DMS79 treated with DMSO at 0.1 percent for 48 hours (cell line): ENCODE results near the gene ASB1.

Experiments used
- DNase-seq: peaks from one replicate; lab custom pipeline; 2025; lab: John Stamatoyannopoulos, UW

Gene ASB1

GRCh38 chr2:238445409-238446190, 18.9 kb downstream of the ASB1 start:
- no peak for DNase-seq

- DNase-seq = no peak
These were observed 19.6 kb downstream of the ASB1 start for GRCh38 chr2:238446371-238446770.

- DNase-seq = no peak
These were observed 21.6 kb downstream of the ASB1 start for GRCh38 chr2:238448031-238448955.

- no peak for DNase-seq
These were observed 22.5 kb downstream of the ASB1 start for GRCh38 chr2:238449241-238449640.

DNA sequence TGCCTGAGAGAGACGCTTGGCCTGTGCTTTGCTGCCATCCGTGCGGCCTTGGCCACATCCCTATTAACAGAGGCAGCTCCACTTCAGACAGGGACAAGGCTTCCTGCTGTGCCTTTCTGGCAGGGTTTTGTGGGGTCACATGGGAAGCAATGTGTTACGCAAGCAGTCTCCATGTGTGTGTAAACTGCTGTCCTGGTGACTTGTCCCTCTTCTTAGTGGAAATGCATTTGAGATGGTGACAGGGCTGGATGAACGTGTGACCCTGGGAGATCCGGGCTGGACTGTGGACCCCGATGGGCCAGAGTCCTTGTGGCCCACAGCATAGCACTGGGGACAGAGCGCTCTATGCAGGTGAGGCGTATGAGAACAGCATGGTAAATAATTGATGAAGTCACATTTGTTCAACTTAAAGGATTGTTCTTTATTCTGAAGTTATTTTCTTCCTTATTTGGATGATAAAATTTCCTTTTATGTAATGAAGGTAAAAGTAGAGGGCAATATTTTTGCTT, 23.2 kb downstream of the ASB1 start:
- DNase-seq = no peak

- no peak for DNase-seq
These were observed 23.7 kb downstream of the ASB1 start for GRCh38 chr2:238450440-238450861.

DNA sequence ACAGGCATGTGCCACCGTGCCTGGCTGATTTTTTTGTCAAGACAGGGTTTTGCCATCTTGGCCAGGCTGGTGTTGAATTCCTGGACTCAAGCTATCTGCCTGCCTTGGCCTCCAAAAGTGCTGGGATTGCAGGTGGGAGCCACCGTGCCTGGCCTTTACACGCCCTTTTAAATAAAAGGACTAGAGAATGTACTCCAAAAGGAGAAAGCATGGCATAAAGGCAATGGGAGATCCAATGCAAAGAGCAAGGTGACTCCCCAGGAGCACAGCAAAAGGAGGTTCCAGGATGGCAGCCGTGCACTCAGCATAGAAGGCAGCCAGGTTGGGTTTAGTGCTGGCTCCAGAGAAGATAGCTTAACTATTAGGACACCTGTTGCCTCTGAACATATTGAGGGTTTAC, 27.1 kb downstream of the ASB1 start:
- no peak for DNase-seq

DNA sequence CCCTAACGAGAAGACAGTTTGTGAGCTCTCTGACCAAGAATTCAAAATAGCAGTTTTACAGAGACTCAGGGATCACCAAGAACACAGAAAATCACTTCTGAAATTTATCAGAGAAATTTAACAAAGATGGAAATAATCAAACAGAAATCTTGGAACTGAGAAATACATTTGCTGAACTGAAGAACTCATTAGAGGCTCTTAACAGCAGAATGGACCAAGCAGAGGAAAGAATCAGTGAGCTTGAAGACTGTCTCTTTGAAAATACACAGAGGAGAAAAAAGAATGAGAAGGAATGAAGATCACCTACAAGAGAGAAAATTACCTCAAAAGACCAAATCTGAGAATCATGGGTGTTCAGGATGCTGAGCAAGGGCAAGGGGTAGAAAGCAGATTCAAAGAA, 29.7 kb downstream of the ASB1 start:
- DNase-seq = no peak

GRCh38 chr2:238456970-238457926, 30.5 kb downstream of the ASB1 start:
- DNase-seq = no peak

DNA sequence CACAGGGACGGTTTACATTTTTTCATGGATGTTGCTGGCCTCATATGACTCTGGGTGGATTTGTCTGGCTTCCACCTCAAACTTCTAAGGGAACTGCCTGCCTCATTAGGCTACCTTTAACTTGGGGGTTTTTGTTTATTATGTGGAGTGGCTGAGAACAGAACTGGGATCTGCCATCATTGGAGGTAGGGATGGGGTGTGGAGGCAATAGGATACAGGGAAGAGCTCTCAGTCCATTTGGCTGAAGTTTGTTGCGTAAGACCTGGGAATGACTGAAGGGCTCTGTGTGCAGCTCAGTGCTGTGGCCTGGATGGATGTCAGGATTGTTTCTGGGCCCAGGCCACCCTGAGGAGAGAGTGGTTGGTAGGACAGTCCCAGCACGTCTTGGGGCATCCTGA, 31.2 kb downstream of the ASB1 start:
- DNase-seq = no peak

DNA sequence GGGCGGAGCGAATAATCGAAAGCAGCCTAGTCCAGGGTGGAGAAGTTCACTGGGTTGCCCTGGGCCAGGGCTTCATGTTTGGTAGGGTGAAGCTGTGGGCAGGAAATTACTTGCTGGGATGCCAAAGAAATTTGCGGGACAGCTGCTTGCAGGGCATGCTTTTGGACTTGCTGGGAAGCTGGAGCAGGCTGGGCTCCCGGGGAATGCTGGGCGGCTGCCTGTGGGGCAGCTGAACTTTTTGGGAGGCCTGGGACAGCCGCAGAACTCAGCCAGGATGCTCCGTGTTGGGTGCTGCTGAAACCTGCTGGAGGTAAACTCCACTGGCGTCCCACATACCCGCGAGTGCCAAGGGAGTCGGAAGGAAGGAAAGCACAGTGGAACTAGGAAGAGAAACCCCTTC, 31.9 kb downstream of the ASB1 start:
- DNase-seq = no peak

- peak; percentile 16 for DNase-seq
These were observed 32.4 kb downstream of the ASB1 start for GRCh38 chr2:238459081-238459629.

- DNase-seq = no peak
These were observed 34.3 kb downstream of the ASB1 start for GRCh38 chr2:238461051-238461450.

- no peak for DNase-seq
These were observed 34.8 kb downstream of the ASB1 start for GRCh38 chr2:238461491-238461890.

DNA sequence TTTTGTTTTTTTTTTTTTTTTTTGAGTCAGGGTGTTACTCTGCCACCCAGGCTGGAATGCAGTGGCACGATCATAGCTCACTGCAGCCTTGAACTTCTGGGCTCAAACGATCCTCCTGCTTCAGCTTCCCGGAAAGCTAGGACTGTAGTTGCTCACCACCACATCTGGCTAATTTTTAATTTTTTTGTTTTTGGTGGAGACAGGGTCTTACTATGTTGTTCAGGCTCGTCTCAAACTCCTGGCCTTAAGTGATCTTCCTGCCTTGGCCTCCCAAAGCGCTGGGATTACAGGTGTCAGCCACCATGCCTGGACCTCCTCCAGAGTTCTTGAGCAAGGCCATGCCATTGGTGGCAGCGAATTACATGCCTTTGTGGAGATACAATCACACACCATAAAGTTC, 35.2 kb downstream of the ASB1 start:
- DNase-seq = no peak

DNA sequence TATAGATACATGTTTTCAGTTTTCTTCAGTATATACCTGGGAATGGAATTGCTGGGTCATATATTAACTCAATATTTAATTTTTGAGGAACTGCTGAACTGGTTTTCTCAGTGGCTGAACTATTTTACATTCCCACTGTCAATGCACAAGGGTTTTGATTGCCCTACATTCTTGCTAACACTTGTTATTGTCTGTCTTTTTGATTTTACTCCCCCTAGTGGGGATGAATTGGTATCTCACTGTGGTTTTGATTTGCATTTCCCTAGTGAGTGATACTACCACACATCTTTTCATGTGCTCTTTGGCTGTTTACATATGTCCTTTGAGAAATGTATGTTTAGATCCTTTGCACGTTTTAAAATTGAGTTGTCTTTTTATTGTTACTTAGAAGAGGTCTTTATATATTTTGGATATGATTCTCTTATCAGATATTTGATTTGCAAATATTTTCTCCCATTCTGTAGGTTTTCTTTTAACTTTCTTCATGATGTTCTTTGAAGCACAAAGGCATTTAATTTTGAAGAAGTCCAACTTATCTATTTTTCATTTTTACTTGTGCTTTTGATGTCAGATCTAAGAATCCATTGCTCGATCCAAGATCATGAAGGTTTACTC, 36.2 kb downstream of the ASB1 start:
- DNase-seq = peak; percentile 1

GRCh38 chr2:238464389-238464788, 37.7 kb downstream of the ASB1 start:
- no peak for DNase-seq

DNA sequence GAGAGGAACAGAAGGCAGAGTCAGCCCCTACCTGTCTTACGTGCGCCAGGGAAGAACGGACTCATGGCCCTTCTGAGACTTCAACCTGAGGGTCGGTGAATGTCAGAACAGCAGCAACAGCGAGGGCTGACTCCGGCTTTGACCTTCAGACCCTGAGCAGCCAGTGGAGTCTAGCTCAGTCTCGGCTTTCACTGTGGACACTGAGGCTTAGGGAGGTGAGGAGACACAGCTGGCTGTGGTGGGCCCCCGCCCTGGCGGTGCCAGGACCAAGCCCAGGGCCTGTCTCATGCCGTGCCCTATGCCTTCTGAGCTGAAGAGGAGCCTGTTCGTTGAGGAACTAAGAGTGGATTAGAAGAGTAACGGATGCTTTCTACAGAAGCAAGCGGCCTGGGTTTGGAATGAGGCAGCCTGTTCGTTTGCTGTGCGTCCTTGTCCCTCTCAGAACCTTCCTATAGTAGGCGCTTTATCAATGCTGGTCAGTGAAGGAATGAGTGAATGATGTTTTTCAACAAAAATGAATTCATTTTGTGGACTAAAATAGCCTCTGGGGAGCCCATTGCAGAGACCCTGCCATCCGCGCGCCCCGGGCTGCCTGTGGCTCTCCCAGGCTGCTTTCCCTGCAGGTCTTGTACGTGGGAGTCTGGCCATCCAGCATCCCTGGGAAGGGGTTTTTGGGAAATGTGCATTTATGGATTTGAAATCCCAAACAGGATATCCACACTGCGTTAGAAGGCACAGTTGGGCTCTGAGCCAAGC, 38.9 kb downstream of the ASB1 start:
- DNase-seq = peak; percentile 16

DNA sequence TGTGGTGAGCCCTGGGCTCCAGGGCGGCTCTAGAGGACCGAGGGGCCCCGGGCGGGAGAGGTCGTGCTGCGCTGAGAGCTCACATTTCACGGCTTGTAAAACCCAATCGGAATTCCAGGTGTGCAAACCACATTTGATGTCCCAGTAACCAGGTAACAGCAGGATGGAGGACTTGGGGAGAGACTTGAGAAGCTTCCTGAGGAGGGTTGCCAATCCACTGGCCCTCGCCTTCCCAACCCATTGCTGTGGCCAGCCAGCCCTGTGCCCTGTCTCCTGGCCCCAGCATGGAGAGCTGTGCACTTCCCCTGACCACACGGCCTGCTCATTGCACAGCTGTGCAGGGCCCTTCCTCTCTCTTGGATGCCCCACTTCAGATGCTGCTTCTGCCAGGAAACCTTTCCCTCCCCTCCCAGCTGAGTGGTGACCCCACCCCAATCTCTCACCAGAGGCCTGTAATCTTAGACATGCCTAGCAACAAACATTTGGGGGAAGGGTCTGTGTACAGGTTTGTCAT, 39.6 kb downstream of the ASB1 start:
- DNase-seq = peak; percentile 97

DNA sequence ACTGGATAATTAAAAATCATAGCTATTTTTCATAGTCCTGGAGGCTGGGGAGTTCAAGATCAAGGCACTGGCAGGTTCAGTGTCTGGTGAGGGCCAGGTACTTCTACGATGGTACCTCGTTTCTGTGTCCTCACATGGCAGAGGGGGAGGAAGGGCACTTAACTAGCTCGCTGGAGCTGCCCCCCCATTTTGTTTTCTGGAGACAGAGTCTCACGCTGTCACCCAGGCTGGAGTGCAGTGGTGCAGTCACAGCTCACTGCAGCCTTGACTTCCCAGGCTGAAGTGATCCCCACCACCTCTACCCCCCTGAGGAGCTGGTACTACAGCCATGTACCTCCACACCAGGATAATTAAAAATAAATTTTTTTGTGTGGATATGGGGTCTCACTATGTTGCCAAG, 40.3 kb downstream of the ASB1 start:
- no peak for DNase-seq
